Upper lobe of left lung (tissue), 4 donors: Measurements from ENCODE around the gene RBPMS2.

ENCODE experiments used
- EP300 ChIP-seq, 4 donors: sonication (generic); formaldehyde crosslinking; IDR thresholded peaks; one replicate each; pipeline ENCODE4 v1.5.1; 2017; ENCODE audit warnings: antibody characterized with exemption in 4 of 4, control low read depth in 2 of 4
- POLR2A ChIP-seq, 4 donors: fragments of 450-650 bp; IDR thresholded peaks; one replicate each; pipeline ENCODE4 v1.5.1; 2016 to 2017; ENCODE audit warnings: antibody characterized with exemption in 4 of 4, mild to moderate bottlenecking in 2 of 4
- TF ChIP-seq, protein P1 (sequence below), 6 experiments: fragments of 450-650 bp in 4 of 6; fragments of 200-600 bp in 2 of 6; sonication (generic) in 2 of 6; IDR thresholded peaks; one replicate each; pipeline ENCODE4 v1.5.1; 2016 to 2019; ENCODE audit warnings: antibody characterized with exemption in 6 of 6

DNA sequence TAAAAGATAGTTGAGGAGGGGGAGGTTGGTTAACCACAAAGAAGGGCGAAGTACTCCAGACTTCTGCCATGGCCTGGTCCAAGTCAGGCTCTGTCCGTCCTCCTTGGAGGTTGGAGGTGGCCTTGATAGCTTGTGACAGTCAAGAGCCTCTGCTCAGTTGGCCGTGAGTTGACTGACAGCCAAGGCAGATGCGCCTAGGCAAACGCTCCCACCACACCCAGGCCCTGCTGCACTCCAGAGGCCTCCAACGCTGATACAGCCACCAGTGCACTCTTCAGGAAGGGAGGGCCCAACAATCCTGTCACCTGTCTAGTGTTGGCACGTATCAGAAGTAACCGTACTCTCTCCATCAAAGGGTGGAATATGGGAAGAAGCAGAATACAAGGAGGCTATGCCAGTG, 9.3 kb downstream of the RBPMS2 start:
- TF ChIP-seq, protein P1, sequence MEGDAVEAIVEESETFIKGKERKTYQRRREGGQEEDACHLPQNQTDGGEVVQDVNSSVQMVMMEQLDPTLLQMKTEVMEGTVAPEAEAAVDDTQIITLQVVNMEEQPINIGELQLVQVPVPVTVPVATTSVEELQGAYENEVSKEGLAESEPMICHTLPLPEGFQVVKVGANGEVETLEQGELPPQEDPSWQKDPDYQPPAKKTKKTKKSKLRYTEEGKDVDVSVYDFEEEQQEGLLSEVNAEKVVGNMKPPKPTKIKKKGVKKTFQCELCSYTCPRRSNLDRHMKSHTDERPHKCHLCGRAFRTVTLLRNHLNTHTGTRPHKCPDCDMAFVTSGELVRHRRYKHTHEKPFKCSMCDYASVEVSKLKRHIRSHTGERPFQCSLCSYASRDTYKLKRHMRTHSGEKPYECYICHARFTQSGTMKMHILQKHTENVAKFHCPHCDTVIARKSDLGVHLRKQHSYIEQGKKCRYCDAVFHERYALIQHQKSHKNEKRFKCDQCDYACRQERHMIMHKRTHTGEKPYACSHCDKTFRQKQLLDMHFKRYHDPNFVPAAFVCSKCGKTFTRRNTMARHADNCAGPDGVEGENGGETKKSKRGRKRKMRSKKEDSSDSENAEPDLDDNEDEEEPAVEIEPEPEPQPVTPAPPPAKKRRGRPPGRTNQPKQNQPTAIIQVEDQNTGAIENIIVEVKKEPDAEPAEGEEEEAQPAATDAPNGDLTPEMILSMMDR (IDR thresholded peaks at IDR 0.05) = no peak
- TF ChIP-seq POLR2A (IDR thresholded peaks at IDR 0.05) = no peak
- TF ChIP-seq EP300 (IDR thresholded peaks at IDR 0.05) = no peak
